ENCODE measurements around the gene PPIL1. TPM values are rescaled to one million over a fixed set of nuclear protein-coding genes. Genes with fewer than 3 reads are reported as not detected.

The PPIL1 gene
- total and polyA plus RNA-seq, 2 of the 13 experiments (the other 11 are each of a cell fraction or from before 2014, with no cell fraction given): 74.2 to 144 TPM

DNA sequence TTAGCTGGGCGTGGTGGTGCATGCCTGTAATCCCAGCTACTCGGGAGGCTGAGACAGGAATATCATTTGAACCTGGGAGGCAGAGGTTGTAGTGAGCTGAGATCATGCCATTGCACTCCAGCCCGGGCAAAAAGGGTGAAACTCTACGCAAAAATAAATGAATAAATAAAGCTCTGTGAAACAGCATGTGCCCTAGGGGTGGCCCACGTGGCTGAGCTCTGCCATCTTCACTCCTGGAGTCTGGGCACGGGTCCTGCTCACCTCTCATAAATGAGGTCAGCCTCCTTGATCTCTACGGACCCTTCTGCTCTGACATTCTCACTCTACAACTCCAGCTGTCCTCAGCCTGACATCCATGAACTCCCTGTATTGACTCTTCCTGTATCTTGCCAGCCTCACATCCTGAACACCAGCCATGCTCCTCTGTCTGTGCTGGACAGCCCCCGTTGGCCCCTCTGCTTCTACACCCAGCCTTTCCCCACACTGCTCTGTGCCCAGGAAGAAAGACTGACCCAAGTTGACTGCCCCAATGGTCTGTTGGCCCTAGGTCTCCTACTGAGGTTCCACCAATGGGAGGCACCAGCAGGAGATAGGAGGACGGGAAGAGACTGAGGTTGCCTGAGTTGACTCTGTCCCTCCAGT, 57.3 kb downstream of the PPIL1 start:
- Histone ChIP-seq H3K4me3 (replicated peaks in 1 of 3; ENCODE audit: insufficient read depth in 1 of 3, low read depth in 2 of 3, low read length in 3 of 3) (no peak overlapping the region), H3K4me1 (ENCODE audit: insufficient read depth, low read length) (peaks cover 74% of the 10 kb centered on the region), H3K9me3 (ENCODE audit: low read length) (no peaks in the 10 kb centered on the region), H3K36me3 (replicated peaks in 1 of 2; ENCODE audit: control insufficient read depth in 1 of 2, insufficient read depth in 2 of 2, low read length in 2 of 2) (no peaks in the 10 kb centered on the region), H3K27me3 (ENCODE audit: control insufficient read depth in 1 of 2, insufficient read depth in 2 of 2, low read length in 2 of 2) (peaks cover 3 to 21% of the 10 kb centered on the region in 2 experiments; a peak in 4 of 5 replicates), H3K27ac (ENCODE audit: extremely low read length, insufficient read depth, low read length) (no peak overlapping the region), H3K79me2 (ENCODE audit: insufficient read depth, low read length) (no peaks in the 10 kb centered on the region), H3K4me2 (ENCODE audit: low read depth, low read length) (no peak overlapping the region), H4K20me1 (ENCODE audit: insufficient read depth, low read length) (no peaks in the 10 kb centered on the region), H3K9ac (ENCODE audit: insufficient read depth, low read depth, low read length) (no peak overlapping the region), H2AFZ (ENCODE audit: low read length) (no peak overlapping the region)
- no peak for ATAC-seq
- no peak for FAIRE-seq
- no TSS peak for BruUV-seq (replicated peaks)
- TF ChIP-seq SMARCC2 (IDR thresholded peaks at IDR 0.05) (no peak), ELK4 (CRISPR knock-in tag; IDR thresholded peaks at IDR 0.05; ENCODE audit: borderline replicate concordance) (no peak), DDIT3 (CRISPR knock-in tag; IDR thresholded peaks at IDR 0.05) (no peak), ZNF709 (CRISPR knock-in tag; IDR thresholded peaks at IDR 0.05) (0 out of 2 replicates have a peak, but pooled peaks have one; percentile 32), ZNF468 (CRISPR knock-in tag; IDR thresholded peaks at IDR 0.05) (no peak), GATAD1 (CRISPR knock-in tag; IDR thresholded peaks at IDR 0.05) (no peak), U2AF1 (optimal IDR thresholded peaks at IDR 0.05; ENCODE audit: low read depth, low read length) (no peak), UBTF (CRISPR knock-in tag; IDR thresholded peaks at IDR 0.05) (0 out of 2 replicates have a peak, but pooled peaks have one; percentile 21), ZNF274 (CRISPR knock-in tag; IDR thresholded peaks at IDR 0.05) (no peak), MNT (IDR thresholded peaks at IDR 0.05) (peak; percentile 95)
- intact Hi-C loops (cut with micrococcal nuclease; ENCODE audit: unreplicated experiment) (no loop called here), in situ Hi-C loops (cut with HindIII; ENCODE audit: extremely low pct_ligation_motif_present, low pct_unique_long_range_greater_than_20kb) (no loop called here)
- ChIA-PET CTCF (ENCODE audit: low intra/inter-chr PET ratio, low total read pairs) (no interaction called here), POLR2A (no interaction called here)
- 45% methylated on average over 9 of the region's 9 CpGs for WGBS (ENCODE audit: low lambda C conversion rate)
- DNase-seq (ENCODE audit: low spot score): no peak

All from HepG2 (cell line).